Measurements from ENCODE around the gene ZBED5. TPM values are rescaled to one million over a fixed set of nuclear protein-coding genes. Genes with fewer than 3 reads are reported as not detected.

Gene ZBED5
- total RNA-seq, 1 donor from 2014 or later, result 56.3 TPM

DNA sequence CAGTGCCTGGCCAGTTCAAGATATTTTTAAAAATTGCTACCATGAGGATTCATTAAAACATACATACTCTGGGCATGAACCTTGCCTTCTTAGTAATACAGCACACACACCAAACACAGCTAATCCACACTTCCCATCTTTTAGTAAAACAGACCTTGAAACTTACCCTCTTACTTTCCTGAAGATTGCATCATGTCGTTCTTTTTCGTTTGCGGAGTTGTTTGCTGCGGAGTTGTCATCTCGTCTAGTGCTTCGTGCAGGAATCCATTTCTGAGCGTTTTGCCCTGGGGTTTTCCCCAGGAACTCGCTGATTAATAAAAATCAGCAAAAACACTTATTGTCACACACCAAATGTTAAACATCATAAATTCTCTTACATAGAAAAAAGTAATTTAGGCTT lies 52.1 kb downstream of the ZBED5 start:
- intact Hi-C loops (cut with DNase I), result loop anchor here (5.0 kb wide), 1 partner anchor 52 kb away; the partner anchor contains the start of gene ZBED5
- ATAC-seq (no peak), DNase-seq (ENCODE audit: low spot score) (no peak)

- no peak for ATAC-seq
- intact Hi-C loops (cut with DNase I), result no loop called here
- no peak for DNase-seq (ENCODE audit: low spot score)
Measured at GRCh38 chr11:10803676-10804075, 54.2 kb downstream of the ZBED5 start.

Other genes with a start within 250 kb of the ZBED5 start
- 9.6 TPM for gene IRAG1, start 164.3 kb downstream of the ZBED5 start, total RNA-seq
- gene CTR9, start 106.8 kb downstream of the ZBED5 start, total RNA-seq, result 31.9 TPM
- 567 TPM for gene EIF4G2, start 49.1 kb downstream of the ZBED5 start, total RNA-seq

All from sciatic nerve (tissue), 2 donors.